Aorta (tissue), 5 donors: ENCODE results near the gene WNT9A. TPM values are rescaled to one million over a fixed set of nuclear protein-coding genes. Genes with fewer than 3 reads are reported as not detected.

Source experiments
- ATAC-seq: fragments of 200-7000 bp; cut with Tn5 transposase; one replicate; pipeline ENCODE4 v1.9.1; 2022; ENCODE audit warnings: moderate library complexity; ENCODE audit not compliant: low FRiP score
- DNase-seq, 2 donors: peaks; one replicate each; pipeline ENCODE4 v3.0.0-alpha.2; 2020
- H3K27ac ChIP-seq, 2 donors: one replicate each; pipeline ENCODE4 v1.5.1; 2013; ENCODE audit warnings: low read length in 2 of 2, mild to moderate bottlenecking in 2 of 2, moderate library complexity in 2 of 2, control low read depth in 1 of 2, inconsistent platforms in 1 of 2, low read depth in 1 of 2
- H3K27me3 ChIP-seq, 2 donors: one replicate each; pipeline ENCODE4 v1.6.1; 2013; ENCODE audit warnings: control low read depth in 1 of 2, low read length in 1 of 2, mild to moderate bottlenecking in 1 of 2, moderate library complexity in 1 of 2; ENCODE audit not compliant: insufficient read depth in 2 of 2, control insufficient read depth in 1 of 2
- H3K36me3 ChIP-seq, 2 donors: one replicate each; pipeline ENCODE4 v1.6.1; 2013; ENCODE audit warnings: control low read depth in 1 of 2, low read length in 1 of 2, mild to moderate bottlenecking in 1 of 2; ENCODE audit not compliant: insufficient read depth in 2 of 2, control insufficient read depth in 1 of 2
- H3K4me1 ChIP-seq, 2 donors: one replicate each; pipeline ENCODE4 v1.6.1; 2013; ENCODE audit warnings: low read length in 2 of 2, control low read depth in 1 of 2, mild to moderate bottlenecking in 1 of 2, moderate library complexity in 1 of 2; ENCODE audit not compliant: insufficient read depth in 2 of 2, control insufficient read depth in 1 of 2
- H3K4me3 ChIP-seq, 2 donors: one replicate each; pipeline ENCODE4 v1.5.1; 2013; ENCODE audit warnings: low read length in 2 of 2, control low read depth in 1 of 2, mild to moderate bottlenecking in 1 of 2
- H3K9me3 ChIP-seq: one replicate; pipeline ENCODE4 v1.6.1; 2013; ENCODE audit warnings: mild to moderate bottlenecking, low read length; ENCODE audit not compliant: control insufficient read depth
- WGBS, 2 donors: extraction: QIAGEN DNeasy Blood & Tissue Kit; methylation state at CpG; one replicate each; pipeline ENCODE4 v1.1.7; 2013; 5-methylcytosine and 5-hydroxymethylcytosine counted together
- intact Hi-C, 2 donors: fragments of 100-400 bp; cut with DNase I; formaldehyde crosslinking; loops; one replicate each; pipeline versions ENCODE4 v1.14.2 to v1.15.0; 2022
- polyA plus RNA-seq, 2 donors: library from polyadenylated mRNA; stranded (reverse); fragments of 200-250 nt; gene quantifications; one replicate each; pipeline ENCODE4 v1.2.3, GENCODE V29; 2013
- total RNA-seq, 2 donors: library from RNA; stranded (reverse); fragmentation: NEBNext Ultra II Directional; extraction: Animal tissue kit (Norgen Biotek cat#: 25700); gene quantifications; one replicate each; pipeline ENCODE4 v1.2.1, GENCODE V29; 2021
- donor health status: healthy with polysubstance abuse.
- donor health status: Bipolar disorder and iron deficiency.
- donor health status: DM: no; HTN: no; CAD: no.
- donor health status: DM: no; HTN: no; CAD: no.
- donor health status: DM: yes; HTN: yes; CAD: no.

WNT9A gene
- total and polyA plus RNA-seq, 4 donors: 0.13 to 3.5 (median 0.66) TPM

DNA sequence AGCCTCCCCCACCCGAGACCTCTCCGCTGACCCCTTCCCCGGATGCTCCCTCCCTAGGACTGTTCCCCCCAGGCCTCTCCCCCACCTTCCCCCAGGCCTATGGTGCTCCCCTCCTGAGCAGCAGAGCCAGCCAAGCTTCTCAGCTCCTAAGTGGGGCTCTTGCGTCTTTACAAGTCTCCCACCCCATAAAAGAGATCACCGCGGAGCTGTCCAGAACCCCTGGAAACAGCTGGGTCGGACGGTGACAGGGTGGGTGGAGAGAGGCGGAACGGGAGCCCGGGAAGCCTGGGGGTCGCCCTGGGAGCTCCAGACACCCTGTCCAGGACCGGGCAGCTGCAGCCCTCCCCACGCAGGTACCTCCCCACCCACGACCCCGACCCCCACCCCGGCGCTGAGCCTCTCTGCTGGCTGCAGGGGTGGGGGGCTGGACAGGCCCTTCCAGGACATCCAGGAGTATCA lies 61.2 kb downstream of the WNT9A start:
- Histone ChIP-seq H3K27ac (no peak overlapping the region), H3K4me3 (no peak overlapping the region), H3K4me1 (no peaks in the 10 kb centered on the region), H3K9me3 (no peaks in the 10 kb centered on the region), H3K27me3 (no peaks in the 10 kb centered on the region), H3K36me3 (no peaks in the 10 kb centered on the region)
- 19 to 29% methylated on average over 15 to 18 of the region's 18 CpGs for WGBS, 2 donors
- DNase-seq: peak in 1 of 2 donors; percentile 66
- no peak for ATAC-seq
- intact Hi-C loops: loop anchor here in 1 of 2 donors (10.0 kb wide), 1 partner anchor 122 kb away; no protein-coding TSS in a partner anchor

DNA sequence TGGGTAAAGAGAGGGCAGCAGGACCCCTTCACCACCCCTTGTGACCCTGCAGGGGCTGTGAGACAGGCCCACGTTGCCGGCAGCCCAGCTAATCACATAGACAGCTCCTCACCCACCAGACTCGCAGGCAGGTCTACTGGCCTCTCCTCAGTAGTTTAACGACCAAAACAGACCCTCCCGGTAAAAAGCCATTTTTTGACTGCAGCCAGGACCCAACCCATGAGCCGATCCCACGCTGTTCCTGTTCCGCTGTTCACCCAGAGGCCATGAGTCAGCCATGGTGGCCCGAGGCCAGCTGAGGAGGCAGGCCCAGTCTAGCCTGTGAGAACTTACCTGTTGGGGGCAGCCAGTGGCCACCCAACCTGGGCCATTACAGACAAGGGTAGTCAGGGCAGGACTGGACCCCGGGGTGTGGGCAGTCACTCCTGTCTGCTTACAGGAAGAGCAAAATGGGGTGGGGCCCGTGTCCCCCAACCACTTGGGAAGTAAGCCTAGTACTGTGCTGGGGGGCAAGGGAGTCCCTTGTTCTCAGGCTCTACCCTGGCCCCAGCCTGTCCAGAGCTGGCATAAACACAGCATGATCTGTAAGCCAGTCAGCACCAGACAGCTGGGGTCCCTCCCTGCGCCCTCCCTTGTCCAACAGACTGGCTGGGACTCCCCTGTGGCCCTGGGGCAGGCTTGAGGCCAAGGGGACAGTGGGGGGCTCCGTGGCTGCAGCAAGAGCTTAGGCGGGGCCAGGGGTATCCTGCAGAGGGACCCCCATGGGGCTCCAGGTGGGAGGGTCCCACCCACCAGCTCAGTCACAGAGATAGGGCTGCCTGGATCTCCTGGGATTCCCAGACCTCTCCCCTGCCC lies 61.9 kb downstream of the WNT9A start:
- no peaks in the 10 kb centered on the region for H3K36me3 ChIP-seq
- no peak overlapping the region for H3K4me3 ChIP-seq
- H3K9me3 ChIP-seq: no peaks in the 10 kb centered on the region
- WGBS, 2 donors: 48 to 50% methylated on average over 14 of the region's 14 CpGs
- intact Hi-C loops: loop anchor here in 1 of 2 donors (10.0 kb wide), 1 partner anchor 121 kb away; no protein-coding TSS in a partner anchor
- H3K27me3 ChIP-seq: no peaks in the 10 kb centered on the region
- ATAC-seq (no peak), DNase-seq (peak; percentile 81 to 89)
- H3K4me1 ChIP-seq: no peaks in the 10 kb centered on the region
- no peak overlapping the region for H3K27ac ChIP-seq

DNA sequence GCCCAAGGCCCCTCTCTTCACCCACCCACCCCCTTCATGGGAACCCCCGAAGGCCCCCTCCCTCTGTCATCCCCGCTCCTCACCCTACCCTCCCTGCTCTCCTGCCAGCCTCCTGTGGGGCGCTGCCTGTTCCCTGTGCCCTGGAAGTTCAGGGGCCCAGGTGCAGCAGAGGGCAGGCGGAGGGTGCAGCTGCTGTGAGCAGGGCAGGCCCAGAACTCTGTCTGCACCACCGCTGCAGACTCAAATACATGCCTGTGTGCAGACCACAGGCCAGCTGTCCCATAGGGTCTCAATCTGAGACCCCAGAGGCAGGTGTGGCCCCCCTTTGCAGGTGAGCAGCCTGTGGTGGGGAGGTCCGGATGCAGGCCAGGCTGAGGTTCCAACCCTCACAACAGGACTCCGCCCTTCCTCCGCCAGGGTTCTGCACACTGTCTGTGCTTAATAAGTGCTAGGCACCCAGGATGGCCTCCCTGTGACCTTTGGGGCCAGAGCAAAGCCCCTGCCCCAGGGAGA lies 62.5 kb downstream of the WNT9A start:
- ATAC-seq (no peak), DNase-seq (peak in 1 of 2 donors; percentile 40)
- intact Hi-C loops: loop anchor here in 1 of 2 donors (10.0 kb wide), 1 partner anchor 120 kb away; no protein-coding TSS in a partner anchor
- WGBS, 2 donors: 95 to 96% methylated on average over 7 to 8 of the region's 8 CpGs
- Histone ChIP-seq H3K27me3 (no peaks in the 10 kb centered on the region), H3K27ac (no peak overlapping the region), H3K36me3 (no peaks in the 10 kb centered on the region), H3K4me3 (no peak overlapping the region), H3K9me3 (no peaks in the 10 kb centered on the region), H3K4me1 (no peaks in the 10 kb centered on the region)

DNA sequence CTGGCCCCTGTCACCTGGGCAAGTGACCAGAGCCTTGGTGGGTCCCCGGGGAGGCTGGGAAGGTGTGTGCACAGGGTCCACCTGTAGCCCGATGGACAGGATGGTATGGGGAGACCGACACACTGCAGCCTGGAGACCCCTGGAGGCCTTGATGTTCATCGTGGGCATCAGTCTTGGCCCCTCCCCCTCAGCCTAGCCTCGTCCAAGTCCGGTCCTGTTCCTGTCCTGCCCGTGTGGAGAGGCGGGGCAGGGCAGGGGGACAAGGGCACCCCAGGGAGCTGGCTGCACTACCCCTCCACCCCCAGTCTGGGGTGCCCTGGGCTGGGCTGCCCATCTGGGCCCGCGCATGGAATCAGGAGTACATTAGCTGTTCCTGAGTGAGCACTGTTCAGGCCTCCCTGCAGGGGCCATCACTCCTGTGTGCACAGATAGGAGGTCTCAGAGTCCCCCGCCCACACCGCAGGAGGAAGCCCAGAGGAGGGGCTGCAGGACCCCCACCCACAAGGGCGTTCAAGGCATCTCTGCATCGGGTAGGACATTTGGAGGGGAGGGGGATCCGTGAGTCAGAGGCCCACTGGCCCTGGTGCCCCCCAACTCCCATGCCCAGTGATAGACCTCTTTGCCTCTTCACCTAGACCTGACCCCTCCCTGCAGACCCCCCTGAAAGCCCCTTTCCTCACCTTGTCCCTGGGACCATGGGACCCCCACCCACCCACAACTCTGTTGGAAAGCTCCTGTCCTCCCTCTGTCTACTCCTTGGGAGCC lies 63.2 kb downstream of the WNT9A start:
- no peak for DNase-seq

DNA sequence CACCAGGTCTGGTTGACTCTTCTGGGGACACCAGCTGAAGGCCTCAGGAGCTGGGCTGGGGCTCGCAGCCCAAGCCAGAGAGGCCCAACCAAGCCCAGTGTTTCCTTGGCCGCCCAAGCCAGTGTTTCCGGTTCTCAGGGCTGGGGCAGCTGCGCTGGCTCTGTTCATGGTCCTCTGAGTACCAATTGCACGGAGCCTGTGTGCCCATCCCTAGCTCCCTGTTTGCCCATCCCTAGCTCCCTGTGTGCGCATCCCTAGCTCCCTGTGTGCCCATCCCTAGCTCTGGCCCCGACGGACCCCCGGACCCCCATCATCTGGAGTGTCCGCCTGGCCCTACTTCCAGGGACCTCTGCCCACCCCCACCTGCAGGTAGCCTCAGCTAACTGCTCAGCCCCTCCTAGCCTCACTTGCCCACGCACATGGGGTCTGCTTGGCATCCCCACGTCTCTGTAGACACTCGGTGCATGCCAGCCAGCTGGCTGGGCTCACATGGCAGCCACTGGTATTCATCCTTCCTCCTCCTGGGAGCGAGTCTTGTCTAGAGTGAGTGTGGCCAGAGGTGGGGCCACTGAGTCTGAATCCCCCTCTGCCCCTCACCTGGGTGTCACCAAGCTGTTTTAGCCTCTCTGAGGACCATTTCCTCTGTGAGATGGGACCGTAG lies 64.0 kb downstream of the WNT9A start:
- Histone ChIP-seq H3K4me1 (no peaks in the 10 kb centered on the region), H3K4me3 (no peak overlapping the region), H3K27me3 (no peaks in the 10 kb centered on the region), H3K36me3 (no peaks in the 10 kb centered on the region), H3K27ac (no peak overlapping the region), H3K9me3 (no peaks in the 10 kb centered on the region)
- WGBS, 2 donors: 90 to 94% methylated on average over 15 of the region's 15 CpGs
- intact Hi-C loops: loop anchor here in 1 of 2 donors (10.0 kb wide), 1 partner anchor 119 kb away; no protein-coding TSS in a partner anchor
- ATAC-seq (no peak), DNase-seq (peak in 1 of 2 donors; percentile 39)

More for the DNA sequence above, 63.2 kb downstream of the WNT9A start:
- H3K36me3 ChIP-seq: no peaks in the 10 kb centered on the region
- H3K4me1 ChIP-seq: no peaks in the 10 kb centered on the region
- 90 to 93% methylated on average over 13 to 15 of the region's 15 CpGs for WGBS, 2 donors
- no peaks in the 10 kb centered on the region for H3K27me3 ChIP-seq
- no peaks in the 10 kb centered on the region for H3K9me3 ChIP-seq
- H3K27ac ChIP-seq: no peak overlapping the region
- ATAC-seq: no peak
- intact Hi-C loops: loop anchor here in 1 of 2 donors (10.0 kb wide), 1 partner anchor 120 kb away; no protein-coding TSS in a partner anchor
- H3K4me3 ChIP-seq: no peak overlapping the region

DNA sequence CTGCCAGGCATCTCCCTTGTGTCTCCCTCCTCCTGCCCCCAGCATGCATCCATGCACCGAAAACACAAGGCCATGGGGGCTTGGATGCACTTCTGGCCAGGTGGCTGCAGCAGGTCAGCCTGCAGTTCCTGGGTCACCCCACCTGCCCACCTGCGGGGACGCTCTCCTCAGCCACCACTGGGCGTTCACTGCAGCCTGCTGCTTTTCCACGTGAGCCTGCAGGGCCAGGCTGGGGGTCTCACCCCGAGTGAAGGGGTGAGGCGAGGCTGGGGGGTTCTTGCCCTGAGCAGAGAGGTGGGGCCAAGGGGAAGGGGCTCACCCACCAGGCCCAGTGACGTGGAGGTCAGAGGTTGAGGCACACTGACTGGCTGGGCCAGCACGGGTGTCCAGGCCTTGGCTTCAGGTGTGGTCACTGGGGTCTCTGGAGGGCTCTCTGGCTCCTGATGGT lies 64.6 kb downstream of the WNT9A start:
- Histone ChIP-seq H3K4me1 (no peaks in the 10 kb centered on the region), H3K36me3 (no peaks in the 10 kb centered on the region), H3K27me3 (no peaks in the 10 kb centered on the region), H3K4me3 (no peak overlapping the region), H3K9me3 (no peaks in the 10 kb centered on the region), H3K27ac (no peak overlapping the region)
- DNase-seq (peak in 1 of 2 donors; percentile 41), ATAC-seq (no peak)
- 89% methylated on average over 9 of the region's 9 CpGs for WGBS, 2 donors
- intact Hi-C loops: loop anchor here in 1 of 2 donors (10.0 kb wide), 1 partner anchor 118 kb away; no protein-coding TSS in a partner anchor

DNA sequence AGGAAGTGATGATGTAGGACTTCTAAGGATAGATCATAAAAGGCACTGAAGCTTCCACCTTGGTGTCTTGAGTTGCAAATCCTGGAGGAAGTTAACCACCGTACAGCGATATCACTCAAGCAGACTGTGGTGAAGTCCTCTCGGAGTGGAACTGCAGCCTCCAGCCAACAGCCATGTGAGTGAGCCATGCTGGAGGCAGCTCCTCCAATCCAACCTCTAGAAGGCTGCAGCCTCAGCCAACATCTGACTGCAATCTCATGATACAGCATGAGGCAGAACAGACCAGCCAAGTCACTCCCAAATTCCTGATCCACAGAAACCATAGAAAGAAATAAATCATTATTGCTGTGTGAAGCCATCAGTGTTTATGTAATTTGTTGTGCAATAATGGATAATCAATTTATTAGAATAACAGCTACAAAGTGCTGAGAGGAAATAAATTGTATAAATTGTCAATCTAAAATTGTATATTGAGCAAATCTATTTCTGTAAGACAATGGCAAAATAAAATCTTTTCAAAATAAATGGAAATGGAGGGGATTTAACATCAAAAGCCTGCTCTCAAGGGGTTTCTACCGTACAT lies 67.3 kb downstream of the WNT9A start:
- Histone ChIP-seq H3K36me3 (no peaks in the 10 kb centered on the region), H3K4me1 (no peaks in the 10 kb centered on the region), H3K27me3 (no peaks in the 10 kb centered on the region), H3K27ac (no peak overlapping the region), H3K9me3 (no peaks in the 10 kb centered on the region), H3K4me3 (no peak overlapping the region)
- intact Hi-C loops: loop anchor here in 1 of 2 donors (10.0 kb wide), 1 partner anchor 116 kb away; no protein-coding TSS in a partner anchor
- ATAC-seq (no peak), DNase-seq (peak in 1 of 2 donors; percentile 46)
- 44 to 53% methylated on average over 4 of the region's 4 CpGs for WGBS, 2 donors
